Measurements from ENCODE around the gene ANO8. TPM values are rescaled to one million over a fixed set of nuclear protein-coding genes. Genes with fewer than 3 reads are reported as not detected.

The ANO8 gene
- total RNA-seq, 1 experiment from 2014 or later, result 18.6 TPM

DNA sequence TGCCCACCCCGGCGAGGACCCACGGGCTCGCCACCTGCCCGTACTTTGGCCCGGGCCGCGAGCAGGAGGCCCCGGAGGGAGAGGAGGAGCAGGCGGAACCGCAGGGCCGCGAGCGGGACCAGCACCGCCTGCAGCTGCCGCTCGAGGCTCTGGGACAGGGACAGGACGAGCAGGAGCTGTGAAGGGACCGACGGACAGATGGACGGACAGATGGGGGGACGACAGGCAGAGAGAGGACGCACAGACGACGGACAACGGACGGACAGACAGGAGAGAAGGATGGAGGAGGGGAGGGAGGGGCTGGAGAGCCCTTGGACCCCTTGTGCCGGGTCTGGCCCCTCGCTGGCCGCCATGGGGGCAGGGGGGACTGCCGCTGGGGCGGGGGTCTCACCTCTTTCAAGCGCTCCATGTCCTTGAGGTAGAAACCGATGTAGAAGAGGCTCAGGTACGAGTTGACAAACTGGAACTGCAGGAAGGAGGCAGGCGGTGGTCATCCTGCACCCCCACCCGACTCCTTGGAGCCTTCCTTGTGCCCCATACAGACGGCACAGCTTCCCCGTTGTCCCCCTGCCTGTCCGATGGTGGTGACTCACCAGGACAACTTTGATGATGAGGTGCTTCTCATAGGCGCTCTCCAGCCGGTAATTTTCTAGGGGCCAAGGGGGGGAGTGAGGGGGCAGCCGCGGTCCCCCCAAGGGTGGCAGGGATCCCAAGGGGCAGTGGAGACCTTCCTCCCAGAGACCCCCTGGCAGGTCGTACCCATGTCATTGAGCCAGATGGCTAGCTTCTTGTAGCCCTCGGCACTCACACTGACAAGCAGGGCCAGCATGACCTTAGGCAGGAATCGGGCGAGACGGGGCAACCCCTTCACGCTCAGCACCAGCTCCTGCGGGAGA, 5.0 kb downstream of the ANO8 start:
- ChIA-PET POLR2A (ENCODE audit: low non-redundant PET) (no interaction called here), CTCF (no interaction called here)
- peaks cover 15% of the 10 kb centered on the region for H3K36me3 ChIP-seq (ENCODE audit: insufficient read depth, low read length, poor library complexity, severe bottlenecking)
- no peaks in the 10 kb centered on the region for H3K4me1 ChIP-seq (ENCODE audit: insufficient read depth, low read length, poor library complexity, severe bottlenecking)
- no TSS peak for BruUV-seq (replicated peaks)
- H3K4me3 ChIP-seq (ENCODE audit: low read depth, low read length, poor library complexity, severe bottlenecking), result no peak overlapping the region
- no peak overlapping the region for H3K27ac ChIP-seq (ENCODE audit: low read depth, low read length, poor library complexity, severe bottlenecking)
- intact Hi-C loops (cut with micrococcal nuclease; ENCODE audit: unreplicated experiment), result no loop called here
- H3K27me3 ChIP-seq (replicated peaks; ENCODE audit: insufficient read depth, low read depth, low read length, poor library complexity), result no peaks in the 10 kb centered on the region
- no peak for TF ChIP-seq EZH2 (IDR thresholded peaks at IDR 0.05; ENCODE audit: borderline replicate concordance, low read depth, low read length, poor library complexity, severe bottlenecking)
- DNase-seq (ENCODE audit: low spot score), result no peak
- no peaks in the 10 kb centered on the region for H3K9me3 ChIP-seq (ENCODE audit: low read depth, low read length, poor library complexity, severe bottlenecking)

DNA sequence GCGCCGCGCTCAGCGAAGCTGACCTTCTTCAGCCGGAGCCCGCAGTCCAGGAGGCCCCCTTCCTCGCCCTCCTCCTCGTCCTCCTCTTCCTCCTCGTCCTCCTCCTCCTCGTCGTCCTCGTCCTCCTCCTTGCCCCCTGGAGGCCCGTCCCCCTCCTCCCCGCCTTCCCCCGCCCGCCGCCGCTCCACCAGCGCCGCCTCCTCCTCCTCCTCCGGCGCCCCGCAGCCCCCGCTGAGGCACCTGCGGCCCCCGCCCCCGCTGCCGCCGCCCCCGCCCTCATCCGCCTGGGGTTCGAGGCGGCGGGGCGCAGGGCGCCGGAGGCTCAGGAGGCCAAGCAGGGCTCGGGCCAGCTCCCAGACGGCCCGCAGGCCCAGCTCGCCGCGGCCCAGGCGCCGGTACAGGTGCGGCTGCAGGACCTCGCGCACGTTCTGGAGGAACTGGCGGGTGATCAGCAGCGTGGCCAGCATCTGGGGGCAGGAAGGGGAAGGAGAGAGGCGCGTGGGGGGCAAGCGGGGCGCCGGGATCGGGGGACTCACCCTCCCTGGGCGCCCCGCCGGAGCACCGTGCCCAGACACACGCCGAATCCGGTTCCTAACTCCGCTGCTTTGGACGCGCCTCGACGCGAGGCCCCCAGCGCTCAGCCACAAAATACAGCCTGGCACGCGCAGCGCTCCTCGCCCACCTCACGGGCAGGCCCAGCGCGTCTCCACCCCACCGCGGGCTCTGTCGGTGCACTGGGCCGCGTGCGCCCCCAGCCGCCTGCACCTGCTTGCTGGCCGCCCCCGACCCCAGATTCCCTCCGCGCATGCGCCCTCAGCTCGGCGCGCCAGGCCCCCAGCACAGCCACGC, 5.9 kb downstream of the ANO8 start:
- no peaks in the 10 kb centered on the region for H3K9me3 ChIP-seq (ENCODE audit: low read depth, low read length, poor library complexity, severe bottlenecking)
- POLR2A ChIA-PET (ENCODE audit: low non-redundant PET), result no interaction called here
- TF ChIP-seq EZH2 (IDR thresholded peaks at IDR 0.05; ENCODE audit: borderline replicate concordance, low read depth, low read length, poor library complexity, severe bottlenecking), result no peak
- TF ChIP-seq, protein P1, sequence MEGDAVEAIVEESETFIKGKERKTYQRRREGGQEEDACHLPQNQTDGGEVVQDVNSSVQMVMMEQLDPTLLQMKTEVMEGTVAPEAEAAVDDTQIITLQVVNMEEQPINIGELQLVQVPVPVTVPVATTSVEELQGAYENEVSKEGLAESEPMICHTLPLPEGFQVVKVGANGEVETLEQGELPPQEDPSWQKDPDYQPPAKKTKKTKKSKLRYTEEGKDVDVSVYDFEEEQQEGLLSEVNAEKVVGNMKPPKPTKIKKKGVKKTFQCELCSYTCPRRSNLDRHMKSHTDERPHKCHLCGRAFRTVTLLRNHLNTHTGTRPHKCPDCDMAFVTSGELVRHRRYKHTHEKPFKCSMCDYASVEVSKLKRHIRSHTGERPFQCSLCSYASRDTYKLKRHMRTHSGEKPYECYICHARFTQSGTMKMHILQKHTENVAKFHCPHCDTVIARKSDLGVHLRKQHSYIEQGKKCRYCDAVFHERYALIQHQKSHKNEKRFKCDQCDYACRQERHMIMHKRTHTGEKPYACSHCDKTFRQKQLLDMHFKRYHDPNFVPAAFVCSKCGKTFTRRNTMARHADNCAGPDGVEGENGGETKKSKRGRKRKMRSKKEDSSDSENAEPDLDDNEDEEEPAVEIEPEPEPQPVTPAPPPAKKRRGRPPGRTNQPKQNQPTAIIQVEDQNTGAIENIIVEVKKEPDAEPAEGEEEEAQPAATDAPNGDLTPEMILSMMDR (conservative IDR thresholded peaks at IDR 0.05; ENCODE audit: low read depth, low read length), result no peak
- CTCF ChIA-PET, result no interaction called here
- H3K27ac ChIP-seq (ENCODE audit: low read depth, low read length, poor library complexity, severe bottlenecking), result no peak overlapping the region
- no peak for DNase-seq (ENCODE audit: low spot score)
- no peak overlapping the region for H3K4me3 ChIP-seq (ENCODE audit: low read depth, low read length, poor library complexity, severe bottlenecking)
- intact Hi-C loops (cut with micrococcal nuclease; ENCODE audit: unreplicated experiment), result no loop called here
- BruUV-seq (replicated peaks), result no TSS peak
- H3K27me3 ChIP-seq (replicated peaks; ENCODE audit: insufficient read depth, low read depth, low read length, poor library complexity), result no peaks in the 10 kb centered on the region
- peaks cover 18% of the 10 kb centered on the region for H3K36me3 ChIP-seq (ENCODE audit: insufficient read depth, low read length, poor library complexity, severe bottlenecking)
- H3K4me1 ChIP-seq (ENCODE audit: insufficient read depth, low read length, poor library complexity, severe bottlenecking), result no peaks in the 10 kb centered on the region

DNA sequence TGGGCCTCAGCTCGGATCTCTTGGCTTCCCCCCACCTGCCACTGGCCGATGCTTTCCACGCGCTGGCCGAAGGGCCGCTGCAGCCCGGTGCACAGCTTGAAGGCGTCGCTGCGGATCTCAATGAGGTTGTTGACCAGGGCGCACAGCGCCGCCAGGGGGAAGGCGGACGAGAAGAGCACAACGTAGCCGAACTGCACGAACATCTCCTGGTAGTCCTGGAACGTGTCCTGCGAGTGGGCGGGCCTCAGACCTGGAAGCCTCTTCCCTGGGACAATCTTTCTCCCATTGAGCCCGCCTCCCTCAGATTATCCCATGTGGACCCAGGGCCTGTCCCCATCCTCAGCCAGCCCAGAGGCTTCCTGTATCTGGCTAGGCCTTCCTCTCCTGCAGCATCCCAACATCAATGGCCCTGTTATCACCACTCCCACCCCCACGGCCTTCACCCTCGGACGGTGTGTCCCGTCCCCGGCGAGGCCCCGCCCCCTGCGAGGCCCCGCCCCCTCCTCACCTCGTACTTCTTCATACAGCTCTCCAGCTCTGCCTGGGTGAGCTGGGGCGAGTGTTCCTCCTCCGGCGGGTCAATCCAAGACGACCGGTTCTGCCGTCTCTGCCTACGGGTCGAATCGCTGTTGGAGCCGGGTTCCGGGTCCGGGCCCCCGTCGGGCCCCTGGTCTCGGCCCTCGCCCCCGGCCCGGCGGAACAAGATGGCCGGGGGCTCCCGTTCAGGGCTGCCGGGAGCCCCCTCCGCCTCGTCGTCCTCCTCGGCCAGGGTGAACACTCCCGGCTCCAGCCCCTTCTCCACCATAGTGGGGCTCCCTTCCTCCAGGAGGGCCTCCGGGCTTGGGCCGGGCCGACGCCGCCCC, 6.8 kb downstream of the ANO8 start:
- H3K27ac ChIP-seq (ENCODE audit: low read depth, low read length, poor library complexity, severe bottlenecking), result no peak overlapping the region
- no peak for TF ChIP-seq EZH2 (IDR thresholded peaks at IDR 0.05; ENCODE audit: borderline replicate concordance, low read depth, low read length, poor library complexity, severe bottlenecking)
- TF ChIP-seq, protein P1 (conservative IDR thresholded peaks at IDR 0.05; ENCODE audit: low read depth, low read length), result no peak
- ChIA-PET POLR2A (ENCODE audit: low non-redundant PET) (no interaction called here), CTCF (no interaction called here)
- no TSS peak for BruUV-seq (replicated peaks)
- intact Hi-C loops (cut with micrococcal nuclease; ENCODE audit: unreplicated experiment), result no loop called here
- no peak for DNase-seq (ENCODE audit: low spot score)
- H3K4me1 ChIP-seq (ENCODE audit: insufficient read depth, low read length, poor library complexity, severe bottlenecking), result no peaks in the 10 kb centered on the region
- H3K36me3 ChIP-seq (ENCODE audit: insufficient read depth, low read length, poor library complexity, severe bottlenecking), result peaks cover 16% of the 10 kb centered on the region
- H3K27me3 ChIP-seq (replicated peaks; ENCODE audit: insufficient read depth, low read depth, low read length, poor library complexity), result no peaks in the 10 kb centered on the region
- H3K9me3 ChIP-seq (ENCODE audit: low read depth, low read length, poor library complexity, severe bottlenecking), result no peaks in the 10 kb centered on the region
- H3K4me3 ChIP-seq (ENCODE audit: low read depth, low read length, poor library complexity, severe bottlenecking), result no peak overlapping the region
